Ovary (tissue), 3 donors: Measurements from ENCODE around the gene MYD88.

Experiments
- POLR2A ChIP-seq: fragments of 450-650 bp; IDR thresholded peaks from one replicate; pipeline ENCODE4 v1.6.1; 2017; ENCODE audit warnings: antibody characterized with exemption, mild to moderate bottlenecking, moderate library complexity
- TF ChIP-seq, protein P1 (sequence below), 3 donors: fragments of 450-650 bp in 2 of 3; fragments of 200-600 bp in 1 of 3; IDR thresholded peaks; one replicate each; pipeline versions ENCODE4 v1.5.1 to v1.8.0; 2016 to 2022; ENCODE audit warnings: antibody characterized with exemption in 3 of 3, mild to moderate bottlenecking in 1 of 3
- donor health status: DM: no; HTN: no; CAD: no.

DNA sequence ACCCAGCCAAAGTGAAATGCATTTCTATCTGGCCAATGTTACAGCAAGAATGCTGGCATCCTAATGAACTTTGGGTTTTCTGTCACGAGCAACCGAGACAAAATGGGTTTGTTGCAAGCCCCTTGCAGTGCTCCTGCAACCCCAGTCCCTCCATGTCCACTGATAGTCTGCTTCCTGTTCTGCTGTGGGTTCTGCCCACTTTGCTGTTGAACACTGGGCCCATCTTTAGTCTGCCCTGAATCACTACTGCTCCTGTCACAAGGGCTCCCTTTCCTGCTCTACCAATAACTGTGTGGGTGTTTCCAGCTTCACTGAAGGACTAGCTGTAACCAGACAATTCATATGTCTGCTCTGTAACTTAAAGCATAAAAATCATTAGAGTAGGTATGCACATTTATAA lies 14.1 kb downstream of the MYD88 start:
- TF ChIP-seq POLR2A, result no peak
- TF ChIP-seq, protein P1, sequence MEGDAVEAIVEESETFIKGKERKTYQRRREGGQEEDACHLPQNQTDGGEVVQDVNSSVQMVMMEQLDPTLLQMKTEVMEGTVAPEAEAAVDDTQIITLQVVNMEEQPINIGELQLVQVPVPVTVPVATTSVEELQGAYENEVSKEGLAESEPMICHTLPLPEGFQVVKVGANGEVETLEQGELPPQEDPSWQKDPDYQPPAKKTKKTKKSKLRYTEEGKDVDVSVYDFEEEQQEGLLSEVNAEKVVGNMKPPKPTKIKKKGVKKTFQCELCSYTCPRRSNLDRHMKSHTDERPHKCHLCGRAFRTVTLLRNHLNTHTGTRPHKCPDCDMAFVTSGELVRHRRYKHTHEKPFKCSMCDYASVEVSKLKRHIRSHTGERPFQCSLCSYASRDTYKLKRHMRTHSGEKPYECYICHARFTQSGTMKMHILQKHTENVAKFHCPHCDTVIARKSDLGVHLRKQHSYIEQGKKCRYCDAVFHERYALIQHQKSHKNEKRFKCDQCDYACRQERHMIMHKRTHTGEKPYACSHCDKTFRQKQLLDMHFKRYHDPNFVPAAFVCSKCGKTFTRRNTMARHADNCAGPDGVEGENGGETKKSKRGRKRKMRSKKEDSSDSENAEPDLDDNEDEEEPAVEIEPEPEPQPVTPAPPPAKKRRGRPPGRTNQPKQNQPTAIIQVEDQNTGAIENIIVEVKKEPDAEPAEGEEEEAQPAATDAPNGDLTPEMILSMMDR (IDR thresholded peaks at IDR 0.05), result no peak
